ENCODE measurements around the gene MYH15.
"Not testable (repeated sequence)": the region's sequence is repeated elsewhere in the genome, so short reads cannot be mapped to it uniquely, and the experiment has no call there.

Gene MYH15

DNA sequence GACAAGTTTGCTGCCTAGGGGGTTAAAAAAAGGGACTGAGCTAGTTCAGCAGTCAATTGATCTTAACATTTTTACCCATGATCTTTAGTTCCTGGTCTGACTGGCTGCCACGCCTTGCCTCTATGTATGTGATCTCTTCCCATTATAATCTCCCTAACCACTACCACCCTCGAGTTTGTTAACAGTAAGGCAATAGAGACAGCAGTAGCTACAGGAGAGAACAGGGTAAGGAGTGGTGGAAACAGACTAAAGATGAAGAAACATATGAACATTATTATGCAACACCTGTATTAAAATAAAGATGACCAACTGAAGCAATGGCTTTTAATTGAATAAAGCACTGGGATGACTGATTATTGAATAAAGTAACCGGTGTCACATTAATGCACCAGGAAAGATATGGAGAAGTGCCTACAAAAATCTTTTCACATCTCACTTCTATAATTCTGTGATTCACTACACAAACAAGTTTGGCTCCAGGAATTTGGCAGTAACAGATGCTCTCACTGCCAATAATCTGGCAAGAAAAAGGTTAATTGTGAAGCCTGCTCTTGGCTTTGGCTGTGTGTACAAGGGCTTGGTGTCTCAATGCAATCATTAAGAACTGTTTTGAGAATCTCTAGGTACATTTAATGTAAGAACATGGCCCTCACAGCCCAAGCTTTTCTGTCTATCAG is 118.3 kb downstream of the MYH15 start:
- no peak for DNase-seq (ENCODE audit: low read depth in 1 of 2, low spot score in 1 of 2)

DNA sequence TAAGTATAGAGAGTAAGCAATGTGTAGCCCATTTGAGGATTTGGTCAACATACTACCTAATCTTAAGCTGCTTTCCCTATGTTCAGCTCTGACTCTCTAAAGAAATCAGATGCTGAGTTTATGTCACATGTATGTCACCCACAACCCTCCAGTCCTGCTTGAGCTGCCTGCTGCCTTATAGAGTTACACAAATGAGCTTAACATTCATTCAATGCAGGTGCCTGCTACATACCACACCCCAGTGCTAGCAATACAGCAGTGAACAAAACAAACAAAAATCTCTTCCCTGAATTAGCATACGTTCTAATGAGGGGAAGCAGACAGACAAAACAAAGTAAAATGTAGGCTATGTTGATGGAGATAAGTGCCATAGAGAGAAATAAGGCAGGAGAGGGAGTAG is 121.0 kb downstream of the MYH15 start:
- no peak for DNase-seq (ENCODE audit: low read depth in 1 of 2, low spot score in 1 of 2)

DNA sequence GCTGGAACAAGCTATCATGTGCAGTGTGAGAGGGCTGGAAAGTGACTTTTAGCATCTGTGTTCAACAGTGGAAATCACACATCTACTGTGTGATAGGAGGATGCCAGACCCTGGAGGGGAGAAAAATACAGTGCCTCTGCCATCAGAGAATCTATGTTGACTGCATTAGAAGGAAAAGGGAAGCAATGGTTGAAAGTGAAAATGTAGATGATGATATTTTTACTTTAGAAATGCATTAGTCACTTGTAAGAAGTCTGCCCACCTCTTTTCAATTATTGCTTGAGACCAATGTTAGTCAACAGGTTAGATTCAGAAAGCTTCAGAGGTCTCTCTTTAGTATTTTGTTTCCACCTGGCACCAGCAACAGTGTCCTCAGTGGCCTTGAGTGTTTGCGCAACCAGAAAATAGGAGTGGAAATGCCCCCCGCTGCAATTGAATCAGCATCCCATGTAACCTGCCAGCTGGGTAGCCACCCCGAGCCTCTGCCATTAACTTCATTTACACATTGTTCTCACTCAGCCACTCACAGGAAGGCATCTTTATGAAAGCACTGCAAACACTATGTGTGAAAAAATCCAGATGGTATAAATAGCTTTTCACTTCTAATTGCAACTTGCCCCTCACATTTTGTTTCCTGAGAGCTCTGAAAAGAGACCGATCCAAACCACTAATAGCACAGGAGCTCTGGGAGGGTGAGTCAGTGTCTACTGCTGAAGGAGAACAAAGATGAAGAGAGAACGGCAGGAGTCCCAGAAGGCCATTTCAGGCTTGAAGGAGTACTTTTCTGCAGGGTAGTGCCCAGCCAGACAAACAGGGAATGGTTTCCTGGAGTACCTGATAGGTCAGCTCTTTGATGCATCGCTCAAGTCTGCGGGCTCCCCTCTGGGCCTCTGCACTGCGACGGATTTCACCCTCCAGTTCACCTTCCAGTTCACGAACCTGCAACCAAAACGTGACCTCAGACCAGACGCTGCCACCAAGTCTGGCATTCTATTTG is 122.0 kb downstream of the MYH15 start:
- no peak for DNase-seq (ENCODE audit: low read depth in 1 of 2, low spot score in 1 of 2)

DNA sequence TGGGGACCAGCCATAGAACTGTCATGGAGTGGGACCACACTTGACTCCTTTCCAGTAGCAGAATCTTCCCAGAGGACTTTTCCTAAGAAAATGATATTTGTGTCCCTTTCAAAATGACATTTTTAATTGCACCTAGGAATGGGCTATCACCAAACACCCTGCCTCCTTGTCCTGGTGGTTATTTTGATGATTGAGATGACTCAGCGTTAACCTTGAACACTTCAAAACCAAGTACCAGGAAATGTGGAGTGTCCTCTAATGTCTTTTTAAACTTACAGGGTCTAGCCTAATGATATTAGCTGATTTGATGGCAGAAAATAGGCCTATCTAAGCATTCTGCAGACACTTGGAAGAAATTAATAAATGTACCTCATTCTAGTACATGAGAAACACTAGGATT is 123.3 kb downstream of the MYH15 start:
- DNase-seq (ENCODE audit: low read depth in 1 of 2, low spot score in 1 of 2): no peak

DNA sequence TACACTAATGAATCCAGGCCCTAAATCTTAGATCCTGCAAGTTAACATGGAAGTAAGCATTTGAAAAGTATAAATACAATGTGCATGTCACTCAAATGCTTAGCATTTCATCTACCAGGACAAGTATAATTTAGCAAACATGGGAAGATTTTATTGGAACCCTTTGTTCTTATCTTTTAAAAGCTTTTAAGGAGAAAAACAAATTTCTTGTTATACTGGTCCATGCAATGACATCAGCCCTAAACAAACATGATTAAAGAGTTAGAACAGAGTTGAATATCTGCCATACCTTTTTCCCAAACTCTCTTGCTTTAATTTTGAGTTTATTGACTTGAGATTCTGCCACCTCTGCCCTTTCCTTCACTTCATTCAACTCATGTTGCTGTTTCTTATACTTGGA is 127.1 kb downstream of the MYH15 start:
- DNase-seq (ENCODE audit: low read depth in 1 of 2, low spot score in 1 of 2): no peak

DNA sequence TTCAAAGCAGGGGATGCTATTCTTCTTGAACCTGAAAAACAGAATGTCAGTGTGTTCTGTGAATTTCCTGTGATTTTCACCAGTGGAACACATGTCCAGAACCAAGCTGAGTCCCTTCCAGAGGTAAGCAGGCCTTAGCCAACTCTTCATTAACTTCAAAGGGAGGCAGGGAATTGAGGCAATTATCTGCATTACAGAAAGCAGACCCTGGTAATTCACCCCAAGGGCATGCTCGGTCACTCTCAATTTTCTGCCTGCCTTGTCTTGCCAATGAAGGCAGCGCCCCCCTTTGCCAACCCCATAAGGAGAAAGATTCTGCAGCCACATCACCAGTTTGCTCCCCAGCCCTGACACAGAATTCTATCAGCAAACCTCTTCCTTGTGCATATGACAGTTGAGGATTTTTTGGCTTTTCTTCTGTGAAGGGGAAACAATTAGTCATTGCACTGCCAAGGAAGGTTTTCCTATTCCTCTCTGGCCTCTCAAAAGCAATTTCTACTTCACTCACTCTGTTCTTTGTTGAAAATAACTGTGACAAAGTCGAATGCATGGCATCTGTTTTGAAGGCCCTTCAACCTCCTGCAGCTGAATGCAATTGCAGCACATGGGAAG is 128.8 kb downstream of the MYH15 start:
- no peak for DNase-seq (ENCODE audit: low read depth in 1 of 2, low spot score in 1 of 2)

DNA sequence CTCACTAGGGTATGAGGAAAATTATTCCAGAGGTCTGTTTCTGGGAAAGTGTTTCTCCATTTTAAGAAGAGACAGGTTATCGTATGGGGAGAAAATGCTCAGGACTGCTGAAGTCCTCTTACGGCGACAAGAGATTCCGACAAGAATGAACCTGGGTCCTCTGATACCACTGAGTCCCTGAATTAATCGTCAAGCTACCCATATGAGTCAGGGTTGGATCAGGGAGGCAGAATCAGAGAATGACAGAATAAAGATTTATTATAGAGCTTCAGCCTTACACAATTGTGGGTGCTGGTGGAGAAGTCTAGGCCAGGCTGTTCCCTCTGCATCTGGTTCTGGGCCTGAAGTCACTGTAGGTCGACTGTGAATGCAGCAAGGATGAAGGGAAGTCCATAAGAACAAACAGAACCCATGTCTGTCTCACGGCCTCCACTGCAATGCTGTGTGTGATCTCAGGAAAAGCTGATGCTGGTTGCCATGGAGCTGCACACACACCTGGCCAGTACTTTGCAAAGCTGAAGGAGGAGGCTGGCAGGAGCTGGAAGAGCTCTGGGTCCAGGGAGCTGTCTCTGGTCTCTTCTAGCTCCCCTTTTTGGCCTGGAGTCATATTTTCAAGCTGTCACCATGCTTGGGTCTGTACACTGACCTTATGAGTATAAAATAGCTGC is 130.1 kb downstream of the MYH15 start:
- DNase-seq (ENCODE audit: low read depth in 1 of 2, low spot score in 1 of 2): no peak

DNA sequence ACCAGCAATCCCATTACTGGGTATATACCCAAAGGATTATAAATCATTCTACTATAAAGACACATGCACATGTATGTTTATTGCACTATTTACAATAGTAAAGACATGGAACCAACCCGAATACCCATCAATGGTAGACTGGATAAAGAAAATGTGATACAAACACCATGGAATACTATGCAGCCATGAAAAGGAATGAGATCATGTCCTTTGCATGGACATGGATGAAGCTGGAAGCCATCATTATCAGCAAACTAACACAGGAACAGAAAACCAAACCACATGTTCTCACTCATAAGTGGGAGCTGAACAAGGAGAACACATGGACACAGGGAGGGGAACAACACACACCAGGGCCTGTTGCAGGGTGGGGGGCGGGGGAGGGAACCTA is 131.4 kb downstream of the MYH15 start:
- DNase-seq (ENCODE audit: low read depth in 1 of 2, low spot score in 1 of 2): not testable (repeated sequence)

DNA sequence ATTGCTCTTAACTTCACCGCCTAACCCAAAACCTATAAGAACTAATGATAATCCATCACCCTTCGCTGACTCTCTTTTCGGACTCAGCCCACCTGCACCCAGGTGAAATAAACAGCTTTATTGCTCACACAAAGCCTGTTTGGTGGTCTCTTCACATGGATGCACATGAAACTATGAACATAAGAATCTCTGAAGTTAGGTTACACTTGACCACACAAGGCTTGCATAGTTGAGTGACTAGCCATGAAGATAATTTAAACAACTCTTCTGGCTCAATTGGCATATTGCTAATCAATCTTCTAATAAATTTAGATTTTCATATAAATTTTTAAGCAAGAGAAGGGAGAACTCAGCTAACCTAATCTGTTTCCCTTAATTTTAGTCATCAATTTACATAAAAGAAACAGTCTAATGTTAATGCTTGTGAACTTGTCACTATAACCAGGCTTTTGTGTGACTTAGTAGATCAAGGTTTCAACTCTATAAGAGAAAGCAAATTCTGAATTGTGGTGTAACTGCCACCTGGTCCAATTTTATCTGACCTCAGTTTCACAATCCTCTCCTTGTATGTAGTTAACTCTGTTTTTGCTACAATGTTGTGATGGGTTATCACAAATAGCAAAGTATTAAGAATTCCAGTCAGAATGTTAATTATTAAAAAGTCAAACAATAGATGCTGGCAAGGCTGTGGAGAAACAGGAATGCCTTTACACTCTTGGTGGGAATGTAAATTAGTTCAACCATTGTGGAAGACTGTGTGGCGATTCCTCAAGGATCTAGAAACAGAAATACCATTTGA is 132.0 kb downstream of the MYH15 start:
- DNase-seq (ENCODE audit: low read depth in 1 of 2, low spot score in 1 of 2): no peak

DNA sequence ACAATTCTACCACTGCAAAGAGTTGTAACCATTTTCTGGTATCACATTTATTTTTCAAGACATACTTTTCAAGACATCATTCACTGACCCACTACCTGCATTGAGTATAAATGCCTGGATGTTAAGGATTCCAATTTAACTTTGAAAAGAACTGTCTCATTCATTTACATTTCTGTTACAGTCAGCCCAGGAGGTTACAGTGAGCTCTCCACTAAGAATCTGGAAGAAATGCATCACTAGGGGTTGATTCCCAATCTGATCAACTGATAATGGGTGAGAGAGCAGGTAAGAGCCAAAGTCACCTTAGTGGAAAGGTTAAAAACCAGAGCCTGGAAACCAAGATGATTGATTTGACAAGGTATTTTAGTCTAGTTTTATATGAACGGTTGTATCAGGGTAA is 133.0 kb downstream of the MYH15 start:
- DNase-seq (ENCODE audit: low read depth in 1 of 2, low spot score in 1 of 2): no peak

DNA sequence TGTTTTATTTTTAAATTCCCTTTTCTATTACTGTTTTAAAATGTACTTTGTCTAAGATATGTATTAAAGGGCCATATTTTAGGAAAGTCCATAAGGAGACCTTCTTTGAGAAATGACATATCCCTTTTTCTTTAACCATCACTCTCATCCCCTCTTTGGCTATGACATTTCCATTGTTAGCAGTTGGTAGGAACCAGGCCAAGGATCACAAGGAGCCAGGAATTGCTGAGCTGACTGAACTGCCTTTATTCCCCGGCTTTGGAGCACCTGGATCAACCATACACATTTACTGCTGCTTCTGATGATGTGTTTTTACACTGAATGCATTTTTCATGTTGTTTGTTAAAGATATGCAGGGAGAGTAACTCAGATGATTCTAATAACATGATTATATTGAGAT is 134.4 kb downstream of the MYH15 start:
- DNase-seq (ENCODE audit: low read depth in 1 of 2, low spot score in 1 of 2): no peak

DNA sequence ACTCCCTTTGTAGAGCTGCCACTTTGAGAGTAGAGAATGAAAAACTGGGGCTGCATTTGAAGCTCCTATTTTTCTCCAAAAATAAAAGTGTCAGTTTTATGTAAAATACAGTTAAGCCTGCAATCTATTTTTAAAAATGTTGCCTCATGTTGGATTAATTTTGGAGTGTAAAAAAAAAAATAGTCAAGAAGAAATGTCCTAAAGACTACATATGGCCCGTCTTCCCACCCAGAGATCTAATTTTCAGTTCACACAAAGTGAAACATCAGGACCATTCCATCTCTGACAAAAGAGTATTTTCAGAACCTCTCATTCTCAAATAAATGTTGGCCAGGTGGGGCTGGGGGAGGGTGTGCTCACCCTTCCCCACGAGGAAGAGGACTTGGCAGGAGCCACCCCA is 151.4 kb downstream of the MYH15 start:
- no peak for DNase-seq (ENCODE audit: low read depth in 1 of 2, low spot score in 1 of 2)

DNA sequence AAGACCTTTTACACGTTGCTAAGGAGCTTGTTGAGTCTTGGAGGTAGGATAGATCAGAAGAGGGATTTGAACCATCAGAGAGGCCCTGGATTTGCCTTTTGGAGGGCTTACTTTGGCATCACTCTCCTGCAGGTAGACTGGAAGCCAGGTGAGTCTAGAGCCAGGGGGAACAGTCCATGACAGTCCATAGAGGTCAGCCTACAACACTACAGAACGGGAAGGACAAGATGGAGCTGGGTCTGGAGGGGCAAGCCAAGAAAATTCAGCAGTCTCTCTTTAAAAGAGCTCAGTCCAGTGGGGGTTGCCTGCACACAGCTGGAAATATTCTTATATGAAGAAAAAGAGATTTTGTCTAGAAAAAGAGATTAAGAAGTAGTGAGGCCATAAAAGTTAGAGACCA is 153.4 kb downstream of the MYH15 start:
- DNase-seq (ENCODE audit: low read depth in 1 of 2, low spot score in 1 of 2): no peak

DNA sequence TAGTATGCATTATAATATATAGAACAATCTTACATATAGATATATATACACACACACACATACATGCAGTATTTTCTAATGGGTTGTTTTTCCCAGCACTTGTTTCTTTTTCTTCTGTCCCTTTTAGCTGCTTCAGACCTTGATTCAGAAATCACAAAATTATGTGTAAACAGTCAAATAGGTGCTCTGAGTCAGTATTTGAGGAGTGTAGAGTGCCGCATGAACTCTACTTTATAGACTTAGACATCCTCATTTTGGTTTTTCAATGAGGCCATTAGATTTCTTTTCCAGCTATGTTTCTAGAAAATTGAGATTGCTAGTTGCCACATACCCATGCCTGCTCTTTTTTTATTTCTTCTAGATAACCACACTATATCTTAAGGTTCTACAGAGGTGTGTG is 155.8 kb downstream of the MYH15 start:
- DNase-seq (ENCODE audit: low read depth in 1 of 2, low spot score in 1 of 2): no peak

DNA sequence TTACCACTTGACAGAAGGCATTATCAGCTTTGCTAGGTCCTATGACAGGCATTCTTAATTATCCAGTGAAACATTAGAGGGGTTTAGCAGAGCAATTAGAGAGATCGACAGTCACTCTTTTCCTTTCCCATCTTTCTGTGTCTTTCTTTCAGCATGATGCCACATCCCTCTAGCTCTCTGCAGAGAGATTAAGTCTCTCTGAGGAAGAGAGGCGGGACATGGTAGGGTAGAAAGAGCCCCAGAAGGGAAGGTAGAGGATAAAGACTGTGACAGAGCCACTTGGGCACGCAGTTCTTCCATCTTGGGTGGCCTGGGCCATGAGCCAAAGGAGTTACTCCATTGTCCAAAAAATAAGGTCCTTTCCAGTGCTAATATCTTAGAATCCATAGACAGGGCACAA is 158.2 kb downstream of the MYH15 start:
- DNase-seq (ENCODE audit: low read depth in 1 of 2, low spot score in 1 of 2): no peak

DNA sequence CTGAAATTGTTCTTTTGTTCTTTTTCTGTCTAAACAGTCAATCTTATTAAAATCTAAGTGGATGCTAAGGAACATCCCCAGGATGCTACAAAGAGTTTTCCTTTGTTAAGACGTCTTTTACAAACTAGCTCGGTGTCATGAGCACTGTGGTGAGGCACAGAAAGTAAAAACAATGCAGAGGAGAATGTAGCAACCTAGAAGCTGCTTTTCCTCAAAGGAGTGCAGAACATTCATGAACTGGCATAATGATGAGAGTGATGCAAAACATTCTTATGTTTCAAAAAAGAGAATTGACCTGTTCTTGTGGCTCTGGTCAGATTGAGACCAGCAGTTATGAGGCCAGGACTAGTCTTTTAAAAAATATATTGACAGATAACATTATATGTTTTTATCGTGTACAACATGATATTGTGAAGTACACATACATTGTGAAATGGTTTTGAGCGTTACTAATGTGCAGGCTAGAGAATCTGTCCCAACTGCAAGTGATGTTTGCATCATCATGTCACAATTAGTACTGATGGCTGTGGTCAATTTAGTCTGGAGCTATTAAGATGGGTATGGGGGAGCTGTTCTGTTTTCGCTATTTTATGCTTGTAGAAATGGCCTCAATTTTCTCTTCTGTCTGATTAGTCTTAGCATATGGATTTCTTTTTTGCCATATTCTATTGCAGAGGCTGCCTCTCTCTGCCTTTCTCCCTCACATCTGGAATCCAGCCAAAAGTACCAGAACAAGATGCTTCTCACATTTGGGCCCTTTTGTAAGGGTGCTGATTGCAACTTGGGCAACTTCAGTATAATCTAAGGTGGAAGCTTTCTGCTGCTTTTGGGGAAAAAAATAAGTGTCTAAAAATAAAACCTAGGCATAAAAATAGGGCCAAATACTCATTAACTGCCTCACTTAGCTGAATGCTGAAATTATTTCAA is 163.8 kb downstream of the MYH15 start:
- DNase-seq (ENCODE audit: low read depth in 1 of 2, low spot score in 1 of 2): no peak

DNA sequence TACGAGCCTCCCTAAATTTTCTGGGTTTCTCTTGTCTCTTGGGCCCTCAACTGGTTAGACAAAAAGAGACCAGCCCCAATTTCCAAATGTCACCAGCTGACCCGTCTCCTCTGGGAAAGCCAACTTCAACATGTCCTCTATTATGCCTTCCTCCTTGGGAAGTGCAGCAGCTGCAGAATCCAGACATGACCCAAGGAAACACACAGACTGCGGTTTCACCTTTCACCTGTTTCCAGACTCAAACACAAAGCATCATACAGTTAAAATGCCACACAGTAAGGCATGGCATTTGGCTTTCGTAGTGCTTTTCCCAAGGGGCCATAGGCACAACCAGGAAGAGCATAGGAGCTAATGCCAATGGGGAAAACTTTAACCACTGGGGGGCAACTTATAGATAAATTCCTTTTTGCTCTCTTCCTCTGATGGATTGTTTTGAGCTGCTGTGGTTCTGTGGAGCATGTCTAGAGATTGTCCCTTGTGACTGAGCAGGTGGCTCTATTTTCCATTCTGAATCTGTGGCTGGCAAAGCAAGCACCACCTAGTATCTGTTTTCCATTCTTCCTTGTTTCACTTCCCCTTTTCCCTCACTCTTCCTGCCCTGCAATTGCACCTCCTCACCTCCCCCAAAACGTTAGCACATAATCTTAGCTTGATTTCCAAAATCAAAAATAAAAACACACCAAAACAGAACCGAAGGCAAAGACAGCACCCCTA is 164.7 kb downstream of the MYH15 start:
- no peak for DNase-seq (ENCODE audit: low read depth in 1 of 2, low spot score in 1 of 2)

DNA sequence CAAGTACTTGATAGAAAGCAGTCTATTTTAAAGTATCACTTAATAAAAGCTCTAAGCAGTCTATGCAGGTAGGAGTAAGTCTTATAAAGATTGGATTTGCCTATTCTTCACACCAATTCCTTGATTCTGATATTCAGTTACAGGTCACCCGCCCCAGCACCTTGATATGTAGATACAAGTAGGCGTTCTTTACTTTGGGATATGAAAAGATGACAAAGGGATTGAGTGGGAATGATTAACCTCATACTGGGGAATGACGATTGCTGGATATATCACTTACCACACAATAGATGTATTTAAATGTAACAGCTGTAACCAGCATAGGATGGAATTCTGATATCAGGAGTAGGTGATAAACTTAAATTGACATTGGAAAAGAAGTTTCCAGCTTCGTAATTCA is 166.9 kb downstream of the MYH15 start:
- DNase-seq (ENCODE audit: low read depth in 1 of 2, low spot score in 1 of 2): no peak

Measured in activated T-helper 1 cell treated with anti-CD3 and anti-CD28 coated beads, Interleukin-2, amount 50 U/mL, for 16 hours (primary cell).